ENCODE data around the gene TRAF6.

DNA sequence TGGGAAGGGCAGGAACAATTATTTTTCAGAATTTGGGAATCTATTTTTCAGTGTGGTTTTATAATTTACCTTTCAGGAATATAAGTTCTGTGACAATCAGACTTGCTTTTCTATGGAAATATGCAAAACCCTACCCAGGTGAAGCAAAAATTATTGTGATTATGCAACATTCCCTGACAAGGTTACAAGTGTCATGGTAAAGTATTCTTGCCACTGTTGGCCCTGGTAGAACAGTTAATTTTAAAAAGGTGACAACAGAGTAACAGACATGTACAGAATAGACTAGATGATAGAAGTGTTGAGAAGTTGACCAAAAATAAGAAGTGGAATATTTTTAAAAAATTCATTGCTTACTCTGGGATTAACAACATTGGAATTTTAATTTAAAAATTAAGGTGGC, 29.2 kb downstream of the TRAF6 start:
- TF ChIP-seq, protein P1, sequence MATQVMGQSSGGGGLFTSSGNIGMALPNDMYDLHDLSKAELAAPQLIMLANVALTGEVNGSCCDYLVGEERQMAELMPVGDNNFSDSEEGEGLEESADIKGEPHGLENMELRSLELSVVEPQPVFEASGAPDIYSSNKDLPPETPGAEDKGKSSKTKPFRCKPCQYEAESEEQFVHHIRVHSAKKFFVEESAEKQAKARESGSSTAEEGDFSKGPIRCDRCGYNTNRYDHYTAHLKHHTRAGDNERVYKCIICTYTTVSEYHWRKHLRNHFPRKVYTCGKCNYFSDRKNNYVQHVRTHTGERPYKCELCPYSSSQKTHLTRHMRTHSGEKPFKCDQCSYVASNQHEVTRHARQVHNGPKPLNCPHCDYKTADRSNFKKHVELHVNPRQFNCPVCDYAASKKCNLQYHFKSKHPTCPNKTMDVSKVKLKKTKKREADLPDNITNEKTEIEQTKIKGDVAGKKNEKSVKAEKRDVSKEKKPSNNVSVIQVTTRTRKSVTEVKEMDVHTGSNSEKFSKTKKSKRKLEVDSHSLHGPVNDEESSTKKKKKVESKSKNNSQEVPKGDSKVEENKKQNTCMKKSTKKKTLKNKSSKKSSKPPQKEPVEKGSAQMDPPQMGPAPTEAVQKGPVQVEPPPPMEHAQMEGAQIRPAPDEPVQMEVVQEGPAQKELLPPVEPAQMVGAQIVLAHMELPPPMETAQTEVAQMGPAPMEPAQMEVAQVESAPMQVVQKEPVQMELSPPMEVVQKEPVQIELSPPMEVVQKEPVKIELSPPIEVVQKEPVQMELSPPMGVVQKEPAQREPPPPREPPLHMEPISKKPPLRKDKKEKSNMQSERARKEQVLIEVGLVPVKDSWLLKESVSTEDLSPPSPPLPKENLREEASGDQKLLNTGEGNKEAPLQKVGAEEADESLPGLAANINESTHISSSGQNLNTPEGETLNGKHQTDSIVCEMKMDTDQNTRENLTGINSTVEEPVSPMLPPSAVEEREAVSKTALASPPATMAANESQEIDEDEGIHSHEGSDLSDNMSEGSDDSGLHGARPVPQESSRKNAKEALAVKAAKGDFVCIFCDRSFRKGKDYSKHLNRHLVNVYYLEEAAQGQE (IDR thresholded peaks at IDR 0.05; ENCODE audit: unreplicated experiment): no peak
- TF ChIP-seq, protein P2, sequence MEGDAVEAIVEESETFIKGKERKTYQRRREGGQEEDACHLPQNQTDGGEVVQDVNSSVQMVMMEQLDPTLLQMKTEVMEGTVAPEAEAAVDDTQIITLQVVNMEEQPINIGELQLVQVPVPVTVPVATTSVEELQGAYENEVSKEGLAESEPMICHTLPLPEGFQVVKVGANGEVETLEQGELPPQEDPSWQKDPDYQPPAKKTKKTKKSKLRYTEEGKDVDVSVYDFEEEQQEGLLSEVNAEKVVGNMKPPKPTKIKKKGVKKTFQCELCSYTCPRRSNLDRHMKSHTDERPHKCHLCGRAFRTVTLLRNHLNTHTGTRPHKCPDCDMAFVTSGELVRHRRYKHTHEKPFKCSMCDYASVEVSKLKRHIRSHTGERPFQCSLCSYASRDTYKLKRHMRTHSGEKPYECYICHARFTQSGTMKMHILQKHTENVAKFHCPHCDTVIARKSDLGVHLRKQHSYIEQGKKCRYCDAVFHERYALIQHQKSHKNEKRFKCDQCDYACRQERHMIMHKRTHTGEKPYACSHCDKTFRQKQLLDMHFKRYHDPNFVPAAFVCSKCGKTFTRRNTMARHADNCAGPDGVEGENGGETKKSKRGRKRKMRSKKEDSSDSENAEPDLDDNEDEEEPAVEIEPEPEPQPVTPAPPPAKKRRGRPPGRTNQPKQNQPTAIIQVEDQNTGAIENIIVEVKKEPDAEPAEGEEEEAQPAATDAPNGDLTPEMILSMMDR (conservative IDR thresholded peaks at IDR 0.05; ENCODE audit: low read depth in 2 of 2): no peak
- TF ChIP-seq EZH2 (IDR thresholded peaks at IDR 0.05; ENCODE audit: low read depth, unreplicated experiment): no peak
- no peak for TF ChIP-seq EZH2phosphoT487 (IDR thresholded peaks at IDR 0.05; ENCODE audit: unreplicated experiment)
- no peak for TF ChIP-seq POLR2AphosphoS5 (IDR thresholded peaks at IDR 0.05; ENCODE audit: low read depth)
- TF ChIP-seq, protein P3, sequence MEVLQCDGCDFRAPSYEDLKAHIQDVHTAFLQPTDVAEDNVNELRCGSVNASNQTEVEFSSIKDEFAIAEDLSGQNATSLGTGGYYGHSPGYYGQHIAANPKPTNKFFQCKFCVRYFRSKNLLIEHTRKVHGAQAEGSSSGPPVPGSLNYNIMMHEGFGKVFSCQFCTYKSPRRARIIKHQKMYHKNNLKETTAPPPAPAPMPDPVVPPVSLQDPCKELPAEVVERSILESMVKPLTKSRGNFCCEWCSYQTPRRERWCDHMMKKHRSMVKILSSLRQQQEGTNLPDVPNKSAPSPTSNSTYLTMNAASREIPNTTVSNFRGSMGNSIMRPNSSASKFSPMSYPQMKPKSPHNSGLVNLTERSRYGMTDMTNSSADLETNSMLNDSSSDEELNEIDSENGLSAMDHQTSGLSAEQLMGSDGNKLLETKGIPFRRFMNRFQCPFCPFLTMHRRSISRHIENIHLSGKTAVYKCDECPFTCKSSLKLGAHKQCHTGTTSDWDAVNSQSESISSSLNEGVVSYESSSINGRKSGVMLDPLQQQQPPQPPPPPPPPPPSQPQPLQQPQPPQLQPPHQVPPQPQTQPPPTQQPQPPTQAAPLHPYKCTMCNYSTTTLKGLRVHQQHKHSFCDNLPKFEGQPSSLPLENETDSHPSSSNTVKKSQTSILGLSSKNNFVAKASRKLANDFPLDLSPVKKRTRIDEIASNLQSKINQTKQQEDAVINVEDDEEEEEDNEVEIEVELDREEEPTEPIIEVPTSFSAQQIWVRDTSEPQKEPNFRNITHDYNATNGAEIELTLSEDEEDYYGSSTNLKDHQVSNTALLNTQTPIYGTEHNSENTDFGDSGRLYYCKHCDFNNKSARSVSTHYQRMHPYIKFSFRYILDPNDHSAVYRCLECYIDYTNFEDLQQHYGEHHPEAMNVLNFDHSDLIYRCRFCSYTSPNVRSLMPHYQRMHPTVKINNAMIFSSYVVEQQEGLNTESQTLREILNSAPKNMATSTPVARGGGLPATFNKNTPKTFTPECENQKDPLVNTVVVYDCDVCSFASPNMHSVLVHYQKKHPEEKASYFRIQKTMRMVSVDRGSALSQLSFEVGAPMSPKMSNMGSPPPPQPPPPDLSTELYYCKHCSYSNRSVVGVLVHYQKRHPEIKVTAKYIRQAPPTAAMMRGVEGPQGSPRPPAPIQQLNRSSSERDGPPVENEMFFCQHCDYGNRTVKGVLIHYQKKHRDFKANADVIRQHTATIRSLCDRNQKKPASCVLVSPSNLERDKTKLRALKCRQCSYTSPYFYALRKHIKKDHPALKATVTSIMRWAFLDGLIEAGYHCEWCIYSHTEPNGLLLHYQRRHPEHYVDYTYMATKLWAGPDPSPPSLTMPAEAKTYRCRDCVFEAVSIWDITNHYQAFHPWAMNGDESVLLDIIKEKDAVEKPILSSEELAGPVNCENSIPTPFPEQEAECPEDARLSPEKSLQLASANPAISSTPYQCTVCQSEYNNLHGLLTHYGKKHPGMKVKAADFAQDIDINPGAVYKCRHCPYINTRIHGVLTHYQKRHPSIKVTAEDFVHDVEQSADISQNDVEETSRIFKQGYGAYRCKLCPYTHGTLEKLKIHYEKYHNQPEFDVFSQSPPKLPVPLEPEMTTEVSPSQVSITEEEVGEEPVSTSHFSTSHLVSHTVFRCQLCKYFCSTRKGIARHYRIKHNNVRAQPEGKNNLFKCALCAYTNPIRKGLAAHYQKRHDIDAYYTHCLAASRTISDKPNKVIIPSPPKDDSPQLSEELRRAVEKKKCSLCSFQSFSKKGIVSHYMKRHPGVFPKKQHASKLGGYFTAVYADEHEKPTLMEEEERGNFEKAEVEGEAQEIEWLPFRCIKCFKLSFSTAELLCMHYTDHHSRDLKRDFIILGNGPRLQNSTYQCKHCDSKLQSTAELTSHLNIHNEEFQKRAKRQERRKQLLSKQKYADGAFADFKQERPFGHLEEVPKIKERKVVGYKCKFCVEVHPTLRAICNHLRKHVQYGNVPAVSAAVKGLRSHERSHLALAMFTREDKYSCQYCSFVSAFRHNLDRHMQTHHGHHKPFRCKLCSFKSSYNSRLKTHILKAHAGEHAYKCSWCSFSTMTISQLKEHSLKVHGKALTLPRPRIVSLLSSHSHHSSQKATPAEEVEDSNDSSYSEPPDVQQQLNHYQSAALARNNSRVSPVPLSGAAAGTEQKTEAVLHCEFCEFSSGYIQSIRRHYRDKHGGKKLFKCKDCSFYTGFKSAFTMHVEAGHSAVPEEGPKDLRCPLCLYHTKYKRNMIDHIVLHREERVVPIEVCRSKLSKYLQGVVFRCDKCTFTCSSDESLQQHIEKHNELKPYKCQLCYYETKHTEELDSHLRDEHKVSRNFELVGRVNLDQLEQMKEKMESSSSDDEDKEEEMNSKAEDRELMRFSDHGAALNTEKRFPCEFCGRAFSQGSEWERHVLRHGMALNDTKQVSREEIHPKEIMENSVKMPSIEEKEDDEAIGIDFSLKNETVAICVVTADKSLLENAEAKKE (CRISPR knock-in tag; IDR thresholded peaks at IDR 0.05): no peak
- TF ChIP-seq ZNF331 (CRISPR knock-in tag; IDR thresholded peaks at IDR 0.05; ENCODE audit: low read depth): no peak

Measured in GM23338 (cell line).